ENCODE results near the gene AKT2.

The AKT2 gene

DNA sequence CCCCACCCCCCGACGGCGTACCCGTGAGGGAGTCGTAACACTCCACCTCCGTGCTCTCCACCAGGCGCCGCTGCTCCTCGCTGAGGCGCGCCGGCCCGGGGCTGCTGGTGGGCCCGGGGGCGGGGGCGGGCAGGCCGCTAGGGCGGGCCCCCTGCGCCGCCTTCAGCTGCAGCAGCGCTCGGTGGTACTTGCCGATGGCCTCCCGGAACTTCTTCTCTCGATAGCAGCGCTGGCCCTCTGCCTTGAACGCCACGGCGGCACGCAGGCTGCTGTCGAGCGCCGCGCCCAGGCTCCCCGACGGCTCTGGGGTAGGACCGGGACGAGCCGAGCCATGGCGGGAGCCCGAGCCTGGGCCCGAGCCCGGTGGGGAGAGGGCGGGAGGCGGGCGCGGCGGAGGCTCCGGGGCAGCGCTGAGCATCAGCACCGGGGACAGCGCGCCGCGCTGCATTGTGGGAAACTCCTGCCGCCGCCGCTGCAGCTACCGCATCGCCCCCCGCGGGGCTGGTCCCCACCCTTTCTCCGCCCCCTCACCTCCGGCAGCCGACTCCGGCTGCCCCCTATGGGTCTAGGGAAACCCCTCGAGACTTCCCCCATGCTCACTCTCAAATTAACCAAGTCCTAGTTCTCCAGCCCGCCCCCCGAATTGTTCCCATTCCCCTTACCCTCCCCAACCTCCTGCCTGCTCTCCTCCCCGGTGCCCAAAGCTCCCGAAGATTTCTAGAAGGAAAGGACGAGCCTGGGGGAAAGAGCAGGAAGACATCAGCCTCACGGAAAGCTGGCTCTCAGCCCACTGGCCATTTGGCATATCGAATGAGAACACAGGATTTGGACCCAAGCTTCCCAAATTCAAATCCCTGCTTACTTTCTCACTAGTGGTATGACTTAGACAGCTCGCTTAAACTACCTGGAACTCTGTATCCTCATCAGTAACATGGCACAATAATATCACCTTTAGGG is 66.9 kb downstream of the AKT2 start, which contains the start of gene TTC9B:
TTC9B (minus strand) TSS at position 451 of the 957 bp plus-strand sequence; CDS start at position 448, 3 bp downstream.
- peaks cover 20% of the 10 kb centered on the region for H3K27me3 ChIP-seq (ENCODE audit: control insufficient read depth, insufficient read depth, low read length)

DNA sequence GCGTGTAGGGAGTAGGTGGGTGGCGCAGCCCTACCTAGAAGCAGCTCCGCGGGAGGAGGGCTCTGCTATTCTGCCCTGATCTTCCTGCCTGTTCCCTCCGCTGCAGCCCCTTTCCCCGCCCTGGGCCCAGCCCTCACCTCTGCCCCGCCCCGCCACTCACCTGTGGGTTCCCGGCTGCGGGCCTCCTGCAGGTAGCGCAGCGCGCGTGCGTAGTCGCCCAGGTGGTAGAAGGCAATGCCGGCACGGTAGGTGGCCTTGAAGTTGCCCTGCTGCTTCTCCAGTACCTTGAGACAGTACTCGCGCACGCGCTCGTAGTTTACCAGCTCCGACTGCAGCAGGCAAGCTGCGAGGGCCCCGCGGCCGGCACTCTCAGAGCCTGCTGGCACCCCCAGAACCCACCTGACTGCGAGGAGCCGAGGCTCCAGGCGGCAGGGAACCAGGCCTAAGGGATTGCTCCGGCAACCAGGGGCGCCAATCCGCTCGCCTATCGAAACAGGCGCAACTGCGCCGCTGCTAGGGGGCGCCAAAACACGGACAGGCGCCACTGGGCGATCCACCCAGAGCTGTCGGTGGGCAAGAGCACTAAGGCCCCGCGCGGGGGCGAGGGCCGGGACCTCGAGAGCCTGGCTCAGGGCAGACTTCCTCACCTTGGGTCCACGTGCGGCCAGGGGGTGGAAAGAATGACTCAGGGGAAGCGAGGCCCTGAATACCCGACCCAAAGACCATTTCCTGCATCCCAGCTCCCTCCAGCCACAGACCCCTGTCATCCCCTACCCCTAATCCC is 67.9 kb downstream of the AKT2 start:
- H3K9ac ChIP-seq (ENCODE audit: low read depth, low read length): no peak overlapping the region
- no peaks in the 10 kb centered on the region for H3K4me1 ChIP-seq (ENCODE audit: control insufficient read depth, insufficient read depth, low read length)
- no peaks in the 10 kb centered on the region for H3K9me3 ChIP-seq (ENCODE audit: control insufficient read depth, insufficient read depth, low read length)
- H3K27me3 ChIP-seq (ENCODE audit: control insufficient read depth, insufficient read depth, low read length): peaks cover 20% of the 10 kb centered on the region
- peak overlapping the region; percentile 54 for H3K4me3 ChIP-seq (ENCODE audit: low read depth, low read length)
- H3K36me3 ChIP-seq (ENCODE audit: control insufficient read depth, insufficient read depth, low read length): no peaks in the 10 kb centered on the region

More for the DNA sequence above, 66.9 kb downstream of the AKT2 start, which contains the start of gene TTC9B:
- no peak within 1 kb of the TSS for H3K9ac ChIP-seq (ENCODE audit: low read depth, low read length)
- no peaks in the 10 kb centered on the region for H3K36me3 ChIP-seq (ENCODE audit: control insufficient read depth, insufficient read depth, low read length)
- H3K9me3 ChIP-seq (ENCODE audit: control insufficient read depth, insufficient read depth, low read length): no peaks in the 10 kb centered on the region
- H3K4me1 ChIP-seq (ENCODE audit: control insufficient read depth, insufficient read depth, low read length): peaks cover 2% of the 10 kb centered on the region
- H3K4me3 ChIP-seq (ENCODE audit: low read depth, low read length): peak within 1 kb of the TSS; percentile 54

DNA sequence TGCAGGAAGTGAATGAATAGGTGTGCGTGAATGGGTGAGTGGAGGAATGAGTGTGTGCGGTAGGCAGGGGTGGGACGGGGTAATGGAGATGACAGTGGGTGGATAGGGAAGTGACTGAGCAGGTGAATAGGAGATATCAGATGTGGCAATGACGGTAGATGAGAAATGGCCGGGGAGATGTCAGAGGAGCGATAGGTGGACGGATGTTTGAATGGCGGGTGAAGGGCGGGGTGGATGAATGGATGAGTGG is 68.4 kb downstream of the AKT2 start:
- H3K9me3 ChIP-seq (ENCODE audit: control insufficient read depth, insufficient read depth, low read length): no peaks in the 10 kb centered on the region
- H3K4me1 ChIP-seq (ENCODE audit: control insufficient read depth, insufficient read depth, low read length): no peaks in the 10 kb centered on the region
- H3K4me3 ChIP-seq (ENCODE audit: low read depth, low read length): peak overlapping the region; percentile 54
- H3K27me3 ChIP-seq (ENCODE audit: control insufficient read depth, insufficient read depth, low read length): peaks cover 20% of the 10 kb centered on the region
- H3K9ac ChIP-seq (ENCODE audit: low read depth, low read length): no peak overlapping the region
- peaks cover 3% of the 10 kb centered on the region for H3K36me3 ChIP-seq (ENCODE audit: control insufficient read depth, insufficient read depth, low read length)

DNA sequence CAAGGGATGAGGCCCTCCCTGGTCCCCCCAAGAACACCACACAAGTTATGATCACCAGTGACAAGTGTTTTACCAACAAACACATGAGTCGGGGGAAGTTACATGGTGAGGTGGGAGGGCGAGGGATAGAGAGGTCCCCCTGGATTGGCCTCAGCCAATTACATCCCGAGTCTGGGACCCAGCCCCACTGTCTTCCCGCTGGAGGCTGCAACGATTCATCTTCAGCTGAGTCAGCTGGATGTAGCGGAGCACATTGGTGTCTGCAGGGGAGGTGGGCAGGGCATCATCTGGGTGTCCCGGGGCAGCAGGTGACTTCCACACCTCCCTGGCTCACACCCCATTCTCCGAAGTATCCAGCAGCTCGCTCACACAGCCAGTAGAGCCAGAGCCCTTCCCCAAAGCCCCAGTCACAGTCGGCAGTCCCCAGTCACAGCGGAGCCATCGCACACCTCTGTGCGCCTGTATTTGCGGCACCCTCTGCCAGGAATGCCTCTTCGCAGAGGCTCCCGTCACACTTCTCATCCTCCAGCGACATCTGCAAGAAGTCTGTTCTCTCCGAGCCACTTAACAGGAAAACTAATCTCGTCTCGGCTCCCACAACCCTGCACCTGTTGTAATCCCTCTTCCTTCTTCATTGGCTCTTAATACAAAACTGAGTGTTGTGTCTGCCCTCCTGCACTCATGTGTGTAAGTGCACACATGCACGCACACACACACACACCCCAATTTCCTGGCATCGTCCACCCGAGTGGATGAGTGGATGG is 69.0 kb downstream of the AKT2 start:
- Histone ChIP-seq H3K36me3 (ENCODE audit: control insufficient read depth, insufficient read depth, low read length) (peaks cover 3% of the 10 kb centered on the region), H3K9me3 (ENCODE audit: control insufficient read depth, insufficient read depth, low read length) (no peaks in the 10 kb centered on the region), H3K27me3 (ENCODE audit: control insufficient read depth, insufficient read depth, low read length) (peaks cover 20% of the 10 kb centered on the region), H3K9ac (ENCODE audit: low read depth, low read length) (no peak overlapping the region), H3K4me3 (ENCODE audit: low read depth, low read length) (peak overlapping the region; percentile 54), H3K4me1 (ENCODE audit: control insufficient read depth, insufficient read depth, low read length) (no peaks in the 10 kb centered on the region)

DNA sequence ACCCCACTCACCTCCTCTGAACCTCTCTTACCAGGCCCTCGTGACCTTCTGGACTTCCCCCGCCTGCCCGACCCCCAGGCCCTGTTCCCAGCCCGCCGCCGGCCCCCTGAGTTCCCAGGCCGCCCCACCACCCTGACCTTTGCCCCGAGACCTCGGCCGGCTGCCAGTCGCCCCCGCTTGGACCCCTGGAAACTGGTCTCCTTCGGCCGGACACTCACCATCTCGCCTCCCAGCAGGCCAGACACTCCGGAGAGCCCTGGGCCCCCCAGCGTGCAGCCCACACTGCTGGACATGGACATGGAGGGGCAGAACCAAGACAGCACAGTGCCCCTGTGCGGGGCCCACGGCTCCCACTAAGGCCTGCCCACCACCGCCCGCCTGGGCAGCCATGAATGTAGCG is 70.2 kb downstream of the AKT2 start:
- Histone ChIP-seq H3K4me1 (ENCODE audit: control insufficient read depth, insufficient read depth, low read length) (no peaks in the 10 kb centered on the region), H3K9me3 (ENCODE audit: control insufficient read depth, insufficient read depth, low read length) (no peaks in the 10 kb centered on the region), H3K9ac (ENCODE audit: low read depth, low read length) (no peak overlapping the region), H3K4me3 (ENCODE audit: low read depth, low read length) (no peak overlapping the region), H3K36me3 (ENCODE audit: control insufficient read depth, insufficient read depth, low read length) (peaks cover 3% of the 10 kb centered on the region), H3K27me3 (ENCODE audit: control insufficient read depth, insufficient read depth, low read length) (peaks cover 20% of the 10 kb centered on the region)

DNA sequence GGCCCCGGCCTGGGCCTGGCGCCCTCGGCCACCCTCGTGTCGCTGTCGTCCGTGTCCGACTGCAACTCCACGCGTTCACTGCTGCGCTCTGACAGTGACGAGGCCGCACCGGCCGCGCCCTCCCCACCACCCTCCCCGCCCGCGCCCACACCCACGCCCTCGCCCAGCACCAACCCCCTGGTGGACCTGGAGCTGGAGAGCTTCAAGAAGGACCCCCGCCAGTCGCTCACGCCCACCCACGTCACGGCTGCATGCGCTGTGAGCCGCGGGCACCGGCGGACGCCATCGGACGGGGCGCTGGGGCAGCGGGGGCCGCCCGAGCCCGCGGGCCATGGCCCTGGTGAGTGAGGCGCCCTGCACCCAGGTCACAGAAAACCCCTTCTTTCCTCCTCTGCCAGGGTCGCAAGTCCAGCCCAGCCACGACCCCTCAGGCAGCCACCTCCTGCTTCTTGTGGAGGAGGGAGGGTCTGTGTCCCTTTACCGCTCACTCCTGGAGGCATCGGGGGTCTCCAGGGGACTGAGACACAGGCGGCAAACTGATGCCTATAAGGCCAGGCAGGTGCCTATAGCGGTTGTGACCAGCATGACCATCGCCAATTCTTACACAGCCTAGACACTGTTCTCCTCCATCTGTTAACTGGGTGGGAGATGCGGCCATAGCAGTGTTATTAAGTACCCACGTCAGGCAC is 71.1 kb downstream of the AKT2 start:
- Histone ChIP-seq H3K4me3 (ENCODE audit: low read depth, low read length) (no peak overlapping the region), H3K36me3 (ENCODE audit: control insufficient read depth, insufficient read depth, low read length) (peaks cover 3% of the 10 kb centered on the region), H3K27me3 (ENCODE audit: control insufficient read depth, insufficient read depth, low read length) (peaks cover 13% of the 10 kb centered on the region), H3K9ac (ENCODE audit: low read depth, low read length) (no peak overlapping the region), H3K9me3 (ENCODE audit: control insufficient read depth, insufficient read depth, low read length) (no peaks in the 10 kb centered on the region), H3K4me1 (ENCODE audit: control insufficient read depth, insufficient read depth, low read length) (no peaks in the 10 kb centered on the region)

DNA sequence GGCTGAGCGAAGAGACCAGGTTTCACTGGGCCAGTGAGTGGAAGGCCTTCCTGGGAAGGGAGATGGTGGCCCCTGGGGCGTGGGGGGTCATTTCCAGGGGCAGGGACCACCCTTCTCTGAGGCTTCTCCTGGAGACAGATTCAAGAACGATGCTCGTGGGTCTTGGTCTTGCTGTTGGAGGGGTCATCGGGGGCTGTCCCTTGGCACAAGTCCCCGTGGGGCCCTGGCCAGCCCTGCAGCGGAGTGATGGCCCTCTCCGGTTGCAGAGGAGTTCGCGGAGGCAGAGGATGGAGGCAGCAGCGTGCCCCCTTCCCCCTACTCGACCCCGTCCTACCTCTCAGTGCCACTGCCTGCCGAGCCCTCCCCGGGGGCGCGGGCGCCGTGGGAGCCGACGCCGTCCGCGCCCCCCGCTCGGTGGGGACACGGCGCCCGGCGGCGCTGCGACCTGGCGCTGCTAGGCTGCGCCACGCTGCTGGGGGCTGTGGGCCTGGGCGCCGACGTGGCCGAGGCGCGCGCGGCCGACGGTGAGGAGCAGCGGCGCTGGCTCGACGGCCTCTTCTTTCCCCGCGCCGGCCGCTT is 71.8 kb downstream of the AKT2 start:
- peaks cover 9% of the 10 kb centered on the region for H3K27me3 ChIP-seq (ENCODE audit: control insufficient read depth, insufficient read depth, low read length)
- H3K9ac ChIP-seq (ENCODE audit: low read depth, low read length): no peak overlapping the region
- no peaks in the 10 kb centered on the region for H3K9me3 ChIP-seq (ENCODE audit: control insufficient read depth, insufficient read depth, low read length)
- H3K4me3 ChIP-seq (ENCODE audit: low read depth, low read length): no peak overlapping the region
- no peaks in the 10 kb centered on the region for H3K4me1 ChIP-seq (ENCODE audit: control insufficient read depth, insufficient read depth, low read length)
- peaks cover 3% of the 10 kb centered on the region for H3K36me3 ChIP-seq (ENCODE audit: control insufficient read depth, insufficient read depth, low read length)

DNA sequence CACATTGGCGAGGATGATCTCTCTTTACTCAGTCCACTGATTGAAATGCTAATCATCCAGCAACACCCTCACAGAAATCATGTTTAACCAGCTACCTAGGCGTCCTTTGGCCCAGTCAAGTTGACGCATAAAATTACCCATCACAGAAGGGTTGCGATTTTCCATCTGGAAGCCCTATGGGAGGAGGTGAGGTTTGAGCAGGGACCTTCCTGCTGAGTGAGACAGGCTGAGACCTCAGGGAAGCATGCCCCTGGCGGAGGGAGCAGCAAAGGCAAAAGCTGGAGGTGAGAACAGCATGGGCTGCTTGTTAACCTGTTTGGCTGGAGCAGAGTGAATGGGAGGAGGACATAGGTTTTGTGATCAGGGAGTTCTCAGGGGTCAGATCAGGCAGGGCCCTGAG is 74.3 kb downstream of the AKT2 start:
- Histone ChIP-seq H3K4me1 (ENCODE audit: control insufficient read depth, insufficient read depth, low read length) (no peaks in the 10 kb centered on the region), H3K36me3 (ENCODE audit: control insufficient read depth, insufficient read depth, low read length) (peaks cover 3% of the 10 kb centered on the region), H3K4me3 (ENCODE audit: low read depth, low read length) (no peak overlapping the region), H3K9me3 (ENCODE audit: control insufficient read depth, insufficient read depth, low read length) (no peaks in the 10 kb centered on the region), H3K9ac (ENCODE audit: low read depth, low read length) (no peak overlapping the region), H3K27me3 (ENCODE audit: control insufficient read depth, insufficient read depth, low read length) (no peaks in the 10 kb centered on the region)

DNA sequence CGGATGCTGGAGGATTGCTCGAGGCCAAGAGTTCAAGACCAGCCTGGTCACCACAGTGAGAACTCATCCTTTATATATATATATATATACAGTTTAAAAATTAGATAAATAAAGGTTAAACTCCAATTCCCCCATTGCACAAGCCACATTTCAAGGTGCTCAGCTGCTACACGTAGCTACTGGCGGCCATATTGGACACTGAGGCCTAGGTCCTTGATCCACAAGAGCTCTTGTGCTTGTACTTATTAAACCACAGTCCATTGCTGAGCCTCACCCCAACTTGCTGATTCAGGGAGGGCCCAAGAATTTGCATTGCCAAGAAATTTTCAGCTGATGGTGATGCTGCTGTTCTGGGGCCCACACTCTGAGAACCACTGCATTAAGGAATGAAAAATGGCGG is 76.5 kb downstream of the AKT2 start:
- Histone ChIP-seq H3K4me1 (ENCODE audit: control insufficient read depth, insufficient read depth, low read length) (peaks cover 3% of the 10 kb centered on the region), H3K9me3 (ENCODE audit: control insufficient read depth, insufficient read depth, low read length) (no peaks in the 10 kb centered on the region), H3K27me3 (ENCODE audit: control insufficient read depth, insufficient read depth, low read length) (no peaks in the 10 kb centered on the region), H3K4me3 (ENCODE audit: low read depth, low read length) (no peak overlapping the region), H3K9ac (ENCODE audit: low read depth, low read length) (no peak overlapping the region), H3K36me3 (ENCODE audit: control insufficient read depth, insufficient read depth, low read length) (peaks cover 3% of the 10 kb centered on the region)

DNA sequence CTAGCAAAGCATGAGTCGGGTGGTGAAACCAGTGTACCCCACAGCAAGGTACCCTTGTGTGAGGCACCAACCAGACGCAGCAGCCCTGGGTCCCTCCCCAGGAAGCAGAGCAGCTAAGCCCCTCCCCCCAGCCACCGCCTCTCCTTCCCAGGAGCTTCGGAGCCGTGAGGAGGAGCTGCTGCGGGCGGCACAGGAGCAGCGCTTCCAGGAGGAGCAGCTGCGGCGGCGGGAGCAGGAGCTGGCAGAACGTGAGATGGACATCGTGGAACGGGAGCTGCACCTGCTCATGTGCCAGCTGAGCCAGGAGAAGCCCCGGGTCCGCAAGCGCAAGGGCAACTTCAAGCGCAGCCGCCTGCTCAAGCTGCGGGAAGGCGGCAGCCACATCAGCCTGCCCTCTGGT is 79.4 kb downstream of the AKT2 start:
- Histone ChIP-seq H3K9me3 (ENCODE audit: control insufficient read depth, insufficient read depth, low read length) (no peaks in the 10 kb centered on the region), H3K36me3 (ENCODE audit: control insufficient read depth, insufficient read depth, low read length) (no peaks in the 10 kb centered on the region), H3K9ac (ENCODE audit: low read depth, low read length) (no peak overlapping the region), H3K4me1 (ENCODE audit: control insufficient read depth, insufficient read depth, low read length) (peaks cover 3% of the 10 kb centered on the region), H3K27me3 (ENCODE audit: control insufficient read depth, insufficient read depth, low read length) (no peaks in the 10 kb centered on the region), H3K4me3 (ENCODE audit: low read depth, low read length) (no peak overlapping the region)

DNA sequence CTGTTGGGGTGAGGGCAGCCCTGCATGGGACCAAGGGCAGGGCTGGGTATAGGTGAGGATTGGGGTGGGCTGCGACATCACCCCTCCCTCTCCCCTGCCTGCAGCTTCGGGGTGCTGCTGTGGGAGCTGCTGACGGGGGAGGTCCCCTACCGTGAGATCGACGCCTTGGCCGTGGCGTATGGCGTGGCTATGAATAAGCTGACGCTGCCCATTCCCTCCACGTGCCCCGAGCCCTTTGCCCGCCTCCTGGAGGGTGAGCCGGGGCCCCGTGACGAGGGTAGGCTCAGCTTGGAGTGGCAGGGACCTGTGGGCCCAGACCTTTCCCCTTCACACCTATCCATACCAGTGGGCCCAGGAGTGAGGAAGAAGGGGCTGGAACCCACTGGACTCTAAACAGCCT is 80.8 kb downstream of the AKT2 start:
- Histone ChIP-seq H3K9ac (ENCODE audit: low read depth, low read length) (no peak overlapping the region), H3K4me3 (ENCODE audit: low read depth, low read length) (no peak overlapping the region), H3K9me3 (ENCODE audit: control insufficient read depth, insufficient read depth, low read length) (no peaks in the 10 kb centered on the region), H3K36me3 (ENCODE audit: control insufficient read depth, insufficient read depth, low read length) (no peaks in the 10 kb centered on the region), H3K4me1 (ENCODE audit: control insufficient read depth, insufficient read depth, low read length) (peaks cover 3% of the 10 kb centered on the region), H3K27me3 (ENCODE audit: control insufficient read depth, insufficient read depth, low read length) (no peaks in the 10 kb centered on the region)
